NT2/D1 (cell line): ENCODE results near the gene P2RY13.

ENCODE experiments used
- DNase-seq: peaks from one replicate; pipeline ENCODE4 v3.0.0-alpha.2; 2011; ENCODE audit warnings: low read depth, low spot score
- H3K27me3 ChIP-seq: 2 replicates; pipeline ENCODE4 v1.6.0; 2011; ENCODE audit warnings: mild to moderate bottlenecking; ENCODE audit not compliant: insufficient read length, insufficient read depth
- H3K36me3 ChIP-seq: 2 replicates; pipeline ENCODE4 v1.6.1; 2011; ENCODE audit warnings: mild to moderate bottlenecking, low read length, mixed read lengths; ENCODE audit not compliant: insufficient read depth, insufficient read length
- H3K4me1 ChIP-seq: 2 replicates; pipeline ENCODE4 v1.5.1; 2011; ENCODE audit not compliant: insufficient read depth, insufficient read length
- H3K4me3 ChIP-seq: 2 replicates; pipeline ENCODE4 v1.5.1; 2011; ENCODE audit warnings: low read depth; ENCODE audit not compliant: insufficient read length
- H3K9ac ChIP-seq: 2 replicates; pipeline ENCODE4 v1.6.0; 2011; ENCODE audit warnings: low read depth; ENCODE audit not compliant: insufficient read length
- H3K9me3 ChIP-seq: 2 replicates; pipeline ENCODE4 v1.5.1; 2011; ENCODE audit warnings: mild to moderate bottlenecking, low read length; ENCODE audit not compliant: insufficient read depth
- SUZ12 ChIP-seq: IDR thresholded peaks from 2 replicates; pipeline ENCODE4 v1.6.1; 2011; ENCODE audit not compliant: insufficient read length, insufficient read depth; ENCODE audit errors: extremely low read depth
- YY1 ChIP-seq: IDR thresholded peaks from 2 replicates; pipeline ENCODE4 v1.6.1; 2011; ENCODE audit not compliant: insufficient read length, insufficient read depth
- ZNF274 ChIP-seq: IDR thresholded peaks from 2 replicates; pipeline ENCODE4 v1.6.1; 2011; ENCODE audit warnings: mild to moderate bottlenecking, low read depth, low read length

P2RY13 gene

DNA sequence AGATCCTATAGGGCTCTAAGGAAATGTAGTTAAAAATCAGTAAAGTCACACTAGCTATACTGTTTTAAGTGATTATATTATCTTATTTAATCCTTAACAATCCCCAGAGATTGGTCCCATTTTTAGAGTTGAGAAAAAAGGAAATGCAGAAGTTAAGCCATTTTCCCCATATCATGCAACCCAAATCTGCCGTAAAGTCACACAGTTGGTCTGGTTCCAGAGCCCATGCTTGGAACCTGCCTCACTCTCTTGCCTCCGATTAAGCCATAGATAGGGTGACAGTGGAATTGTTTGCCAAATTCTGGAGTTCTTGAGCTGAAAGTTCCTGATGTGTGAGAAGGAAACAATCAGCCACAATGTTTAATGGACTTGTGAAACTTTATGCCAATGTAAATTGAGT is 2.3 kb upstream of the P2RY13 start:
- Histone ChIP-seq H3K9me3 (no peaks in the 10 kb centered on the region), H3K9ac (no peak overlapping the region), H3K4me1 (no peaks in the 10 kb centered on the region), H3K4me3 (no peak overlapping the region), H3K36me3 (no peaks in the 10 kb centered on the region), H3K27me3 (no peaks in the 10 kb centered on the region)
- no peak for DNase-seq
- TF ChIP-seq ZNF274 (no peak), SUZ12 (no peak)

GRCh38 chr3:151330899-151331298 is 1.6 kb upstream of the P2RY13 start:
- Histone ChIP-seq H3K36me3 (no peaks in the 10 kb centered on the region), H3K27me3 (no peaks in the 10 kb centered on the region), H3K4me3 (no peak overlapping the region), H3K9ac (no peak overlapping the region), H3K4me1 (no peaks in the 10 kb centered on the region), H3K9me3 (no peaks in the 10 kb centered on the region)
- no peak for DNase-seq
- TF ChIP-seq ZNF274: no peak
- TF ChIP-seq YY1: no peak
- no peak for TF ChIP-seq SUZ12

GRCh38 chr3:151330379-151330778 is 1.0 kb upstream of the P2RY13 start:
- no peaks in the 10 kb centered on the region for H3K27me3 ChIP-seq
- TF ChIP-seq ZNF274: no peak
- TF ChIP-seq YY1: no peak
- no peak for TF ChIP-seq SUZ12
- no peak overlapping the region for H3K4me3 ChIP-seq
- no peak for DNase-seq
- H3K9me3 ChIP-seq: no peaks in the 10 kb centered on the region
- H3K4me1 ChIP-seq: no peaks in the 10 kb centered on the region
- H3K36me3 ChIP-seq: no peaks in the 10 kb centered on the region
- H3K9ac ChIP-seq: no peak overlapping the region

DNA sequence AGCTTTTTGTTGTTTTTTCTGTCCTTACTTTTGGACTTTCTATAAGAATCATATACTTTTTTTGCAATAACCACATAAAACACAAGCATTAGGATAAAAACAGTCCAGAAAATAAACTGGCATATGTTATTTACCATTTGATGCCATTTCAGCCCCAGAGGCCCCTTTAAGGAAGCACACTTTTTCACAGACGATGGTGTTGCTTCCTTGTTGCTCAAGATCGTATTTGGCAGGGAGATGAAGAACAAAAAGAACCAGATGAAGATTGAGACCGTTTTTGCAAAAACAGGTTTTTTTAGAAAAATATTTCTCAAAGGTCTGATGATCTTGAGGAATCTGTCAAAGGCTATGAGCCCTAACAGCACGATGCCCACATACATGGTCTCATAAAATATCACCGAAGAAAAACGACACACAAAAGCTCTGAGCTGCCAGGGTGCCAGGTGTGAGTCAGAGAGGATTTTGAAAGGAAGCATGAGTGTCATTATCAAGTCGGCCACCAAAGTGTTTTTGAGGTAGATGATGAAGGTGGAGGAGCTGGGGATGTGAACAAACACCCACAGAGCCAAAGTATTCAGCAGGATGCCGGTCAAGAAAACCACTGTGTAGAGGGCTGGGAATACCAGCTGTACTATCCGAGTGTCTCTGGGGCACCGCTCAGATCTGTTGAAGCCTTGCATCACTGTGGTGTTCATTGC is 902 bp downstream of the P2RY13 start:
- Histone ChIP-seq H3K9ac (no peak overlapping the region), H3K4me1 (no peaks in the 10 kb centered on the region), H3K9me3 (no peaks in the 10 kb centered on the region), H3K4me3 (no peak overlapping the region), H3K27me3 (no peaks in the 10 kb centered on the region), H3K36me3 (no peaks in the 10 kb centered on the region)
- TF ChIP-seq SUZ12: no peak
- no peak for TF ChIP-seq ZNF274
- TF ChIP-seq YY1: no peak
- no peak for DNase-seq

GRCh38 chr3:151327571-151328198 is 1.7 kb downstream of the P2RY13 start:
- no peak overlapping the region for H3K9ac ChIP-seq
- no peaks in the 10 kb centered on the region for H3K27me3 ChIP-seq
- TF ChIP-seq SUZ12 (no peak), ZNF274 (no peak), YY1 (no peak)
- H3K9me3 ChIP-seq: no peaks in the 10 kb centered on the region
- DNase-seq: no peak
- no peak overlapping the region for H3K4me3 ChIP-seq
- no peaks in the 10 kb centered on the region for H3K36me3 ChIP-seq
- no peaks in the 10 kb centered on the region for H3K4me1 ChIP-seq

DNA sequence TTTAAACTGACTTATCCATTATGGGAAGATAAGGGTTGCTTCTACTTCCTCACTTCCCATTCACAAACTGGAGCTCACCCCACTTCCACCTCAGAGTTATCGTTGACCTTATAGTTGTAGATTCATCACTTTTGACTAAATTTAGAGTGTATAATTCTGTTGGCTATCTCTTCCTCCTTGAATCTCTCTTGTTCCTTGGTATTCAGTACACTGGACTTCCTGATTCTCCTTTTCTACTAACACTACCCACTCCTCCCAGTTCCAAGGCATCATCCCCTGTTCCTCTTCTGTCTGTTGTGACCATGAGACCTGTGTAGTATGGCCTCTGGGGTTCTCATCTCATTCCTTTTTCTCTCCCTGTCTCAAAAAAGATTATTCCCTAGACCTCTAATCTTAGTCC is 6.8 kb downstream of the P2RY13 start:
- TF ChIP-seq YY1 (no peak), SUZ12 (no peak), ZNF274 (no peak)
- no peaks in the 10 kb centered on the region for H3K9me3 ChIP-seq
- no peak overlapping the region for H3K9ac ChIP-seq
- H3K36me3 ChIP-seq: no peaks in the 10 kb centered on the region
- H3K27me3 ChIP-seq: no peaks in the 10 kb centered on the region
- H3K4me1 ChIP-seq: no peaks in the 10 kb centered on the region
- no peak for DNase-seq
- no peak overlapping the region for H3K4me3 ChIP-seq

DNA sequence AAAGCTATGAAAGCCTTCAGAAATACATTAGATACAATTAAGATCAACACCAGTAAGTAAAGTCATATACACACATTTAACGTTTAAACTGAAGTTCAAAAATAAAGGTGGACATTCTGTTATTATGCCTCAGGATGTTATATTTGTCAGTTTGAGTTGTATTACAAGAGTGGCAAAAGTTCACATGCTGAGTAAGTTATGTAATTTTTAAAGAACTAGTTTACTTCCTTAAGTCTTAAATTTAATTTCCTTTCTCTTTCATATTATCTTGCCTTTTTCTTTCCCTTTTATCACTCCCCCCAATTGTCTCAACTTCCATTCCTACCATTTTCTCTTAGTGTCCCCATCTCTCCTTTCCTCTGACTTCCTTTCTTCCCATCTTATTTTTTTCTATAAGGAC is 7.8 kb downstream of the P2RY13 start:
- DNase-seq: no peak
- Histone ChIP-seq H3K36me3 (no peaks in the 10 kb centered on the region), H3K9ac (no peak overlapping the region), H3K27me3 (no peaks in the 10 kb centered on the region), H3K4me3 (no peak overlapping the region), H3K9me3 (no peaks in the 10 kb centered on the region), H3K4me1 (no peaks in the 10 kb centered on the region)
- TF ChIP-seq SUZ12: no peak
- TF ChIP-seq YY1: no peak
- no peak for TF ChIP-seq ZNF274
